ENCODE results near the gene GNB1. TPM values are rescaled to one million over a fixed set of nuclear protein-coding genes. Genes with fewer than 3 reads are reported as not detected.

The GNB1 gene
- total and polyA plus RNA-seq, 7 donors: 32.3 to 100 (median 70.1) TPM

DNA sequence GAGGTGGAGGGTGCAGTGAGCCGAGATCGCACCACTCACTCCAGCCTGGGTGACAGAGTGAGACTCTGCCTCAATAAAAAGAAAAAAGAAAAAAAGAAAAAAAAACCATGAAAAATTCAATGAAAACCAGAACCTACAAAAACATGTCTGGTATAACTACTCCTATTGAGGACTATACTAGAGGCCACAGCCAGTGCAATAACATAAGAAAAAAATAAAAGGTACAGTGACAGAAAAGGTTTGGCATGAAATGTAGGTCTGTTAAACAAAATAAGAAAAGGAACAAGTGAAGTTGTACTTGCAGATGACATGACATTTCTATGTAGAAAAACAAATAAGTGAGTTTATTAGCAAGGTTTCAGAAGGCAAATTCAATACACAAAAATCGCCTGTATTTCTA is 120.8 kb downstream of the GNB1 start:
- Histone ChIP-seq H3K9me3 (peaks cover 19% of the 10 kb centered on the region), H3K36me3 (ENCODE audit: insufficient read depth in 1 of 2, low read depth in 1 of 2) (peaks cover 0 to 32% of the 10 kb centered on the region in 2 donors), H3K27me3 (ENCODE audit: insufficient read depth in 3 of 3, low read length in 2 of 3) (no peaks in the 10 kb centered on the region), H3K27ac (no peak overlapping the region), H3K4me3 (no peak overlapping the region), H3K4me1 (peaks cover under 1% of the 10 kb centered on the region)
- TF ChIP-seq, protein P1, sequence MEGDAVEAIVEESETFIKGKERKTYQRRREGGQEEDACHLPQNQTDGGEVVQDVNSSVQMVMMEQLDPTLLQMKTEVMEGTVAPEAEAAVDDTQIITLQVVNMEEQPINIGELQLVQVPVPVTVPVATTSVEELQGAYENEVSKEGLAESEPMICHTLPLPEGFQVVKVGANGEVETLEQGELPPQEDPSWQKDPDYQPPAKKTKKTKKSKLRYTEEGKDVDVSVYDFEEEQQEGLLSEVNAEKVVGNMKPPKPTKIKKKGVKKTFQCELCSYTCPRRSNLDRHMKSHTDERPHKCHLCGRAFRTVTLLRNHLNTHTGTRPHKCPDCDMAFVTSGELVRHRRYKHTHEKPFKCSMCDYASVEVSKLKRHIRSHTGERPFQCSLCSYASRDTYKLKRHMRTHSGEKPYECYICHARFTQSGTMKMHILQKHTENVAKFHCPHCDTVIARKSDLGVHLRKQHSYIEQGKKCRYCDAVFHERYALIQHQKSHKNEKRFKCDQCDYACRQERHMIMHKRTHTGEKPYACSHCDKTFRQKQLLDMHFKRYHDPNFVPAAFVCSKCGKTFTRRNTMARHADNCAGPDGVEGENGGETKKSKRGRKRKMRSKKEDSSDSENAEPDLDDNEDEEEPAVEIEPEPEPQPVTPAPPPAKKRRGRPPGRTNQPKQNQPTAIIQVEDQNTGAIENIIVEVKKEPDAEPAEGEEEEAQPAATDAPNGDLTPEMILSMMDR (IDR thresholded peaks at IDR 0.05): no peak
- DNase-seq (no peak), ATAC-seq (no peak)
- 98 to 100% (median 100%) methylated on average over 3 of the region's 3 CpGs for WGBS, 3 donors
- intact Hi-C loops (cut with DNase I): no loop called here

GRCh38 chr1:1768249-1768992 is 122.5 kb downstream of the GNB1 start:
- Histone ChIP-seq H3K27me3 (ENCODE audit: insufficient read depth in 3 of 3, low read length in 2 of 3) (no peaks in the 10 kb centered on the region), H3K4me1 (no peaks in the 10 kb centered on the region), H3K27ac (no peak overlapping the region), H3K36me3 (ENCODE audit: insufficient read depth in 1 of 2, low read depth in 1 of 2) (peaks cover 0 to 49% of the 10 kb centered on the region in 2 donors), H3K9me3 (peaks cover 19% of the 10 kb centered on the region), H3K4me3 (no peak overlapping the region)
- DNase-seq: no peak
- no peak for ATAC-seq
- TF ChIP-seq, protein P1 (IDR thresholded peaks at IDR 0.05): no peak
- WGBS, 3 donors: 92 to 96% (median 95%) methylated on average over 7 of the region's 7 CpGs
- intact Hi-C loops (cut with DNase I): no loop called here

DNA sequence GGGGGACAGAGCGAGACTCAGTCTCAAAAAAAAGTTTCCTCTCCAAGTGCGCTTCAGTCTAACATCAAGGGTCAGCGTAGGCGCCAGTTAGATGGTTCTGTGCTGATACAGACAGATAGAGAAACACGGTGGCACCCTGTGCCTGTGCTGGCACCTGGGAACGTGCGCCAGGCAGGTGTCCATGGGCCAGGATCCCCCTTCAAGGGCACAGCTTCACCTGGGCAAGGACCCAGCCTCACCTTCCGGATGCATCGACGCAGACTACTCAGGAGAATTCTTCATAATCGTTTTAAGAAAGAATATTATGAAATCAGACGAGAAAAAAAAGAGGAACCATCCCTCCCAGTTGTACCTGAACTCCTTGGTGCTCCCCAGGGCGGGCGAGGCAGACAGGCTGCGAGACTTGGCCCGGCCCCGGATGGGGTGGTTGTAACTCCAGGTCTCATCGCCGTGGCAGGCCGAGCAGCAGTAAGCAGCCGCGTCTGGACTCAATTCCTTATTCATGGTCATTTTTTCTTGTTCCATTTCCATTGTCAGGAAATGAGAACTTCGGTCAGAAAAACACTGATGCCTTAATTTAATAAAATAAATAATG is 125.9 kb downstream of the GNB1 start:
- Histone ChIP-seq H3K27ac (no peak overlapping the region), H3K4me3 (no peak overlapping the region), H3K27me3 (ENCODE audit: insufficient read depth in 3 of 3, low read length in 2 of 3) (no peaks in the 10 kb centered on the region), H3K9me3 (peaks cover 2% of the 10 kb centered on the region), H3K4me1 (no peaks in the 10 kb centered on the region), H3K36me3 (ENCODE audit: insufficient read depth in 1 of 2, low read depth in 1 of 2) (peaks cover 3 to 63% of the 10 kb centered on the region in 2 donors)
- peak in 1 of 2 donors; percentile 33 for DNase-seq
- intact Hi-C loops (cut with DNase I): no loop called here
- no peak for ATAC-seq
- TF ChIP-seq, protein P1 (IDR thresholded peaks at IDR 0.05): no peak
- 86 to 90% (median 87%) methylated on average over 23 of the region's 23 CpGs for WGBS, 3 donors

GRCh38 chr1:1763657-1764621 is 126.9 kb downstream of the GNB1 start:
- intact Hi-C loops (cut with DNase I): no loop called here
- WGBS, 3 donors: 81 to 86% (median 85%) methylated on average over 31 to 32 of the region's 32 CpGs
- peaks cover 3 to 71% of the 10 kb centered on the region in 2 donors for H3K36me3 ChIP-seq (ENCODE audit: insufficient read depth in 1 of 2, low read depth in 1 of 2)
- TF ChIP-seq, protein P1 (IDR thresholded peaks at IDR 0.05): no peak
- no peaks in the 10 kb centered on the region for H3K27me3 ChIP-seq (ENCODE audit: insufficient read depth in 3 of 3, low read length in 2 of 3)
- no peaks in the 10 kb centered on the region for H3K9me3 ChIP-seq
- peak; percentile 72 to 93 (median 86) for ATAC-seq
- H3K4me1 ChIP-seq: peaks cover 6% of the 10 kb centered on the region
- H3K4me3 ChIP-seq: no peak overlapping the region
- no peak overlapping the region for H3K27ac ChIP-seq
- peak; percentile 81 to 85 for DNase-seq
